C1 segment of cervical spinal cord (tissue), 14 donors: Measurements from ENCODE around the gene ZNF750.

ENCODE experiments used
- DNase-seq, 14 donors: peaks; one replicate each; lab custom pipeline; 2025; lab: John Stamatoyannopoulos, UW

Gene ZNF750

DNA sequence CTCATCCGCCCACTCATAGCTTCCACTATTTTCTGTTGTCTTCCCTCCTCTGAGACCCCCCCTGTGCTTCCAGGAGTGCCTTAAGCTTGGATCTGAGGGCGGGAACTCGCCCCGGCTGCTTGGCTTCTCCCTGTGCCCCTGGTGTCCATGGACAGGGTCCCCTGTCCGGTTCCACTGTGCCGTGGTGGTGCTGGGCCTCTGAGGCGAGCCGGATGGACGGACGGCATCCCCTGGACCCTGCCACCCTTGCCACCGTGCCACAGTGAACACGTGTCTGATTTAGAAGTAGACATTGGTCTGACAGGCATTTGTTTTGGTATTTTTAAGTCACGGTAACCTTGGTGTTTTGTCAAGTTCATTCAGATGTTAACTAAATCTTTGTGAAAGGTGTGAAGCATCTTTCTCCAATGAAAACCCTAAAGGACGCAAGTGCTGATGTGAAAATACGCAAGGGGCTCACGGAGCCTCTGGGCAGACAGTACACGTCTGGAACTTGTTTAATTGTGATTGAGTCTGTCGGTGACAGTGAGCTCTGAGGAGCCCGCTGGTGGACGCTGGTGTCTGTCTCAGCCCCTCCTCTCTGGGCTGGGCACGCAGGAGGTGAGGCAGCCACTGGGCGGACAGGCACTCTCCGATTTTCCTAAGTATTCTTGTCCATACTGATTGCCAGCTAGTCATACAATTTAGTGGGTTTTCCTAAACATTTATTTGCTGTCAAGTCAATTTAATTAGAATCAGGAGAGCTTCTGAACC, 26.3 kb downstream of the ZNF750 start:
- DNase-seq, result no peak

DNA sequence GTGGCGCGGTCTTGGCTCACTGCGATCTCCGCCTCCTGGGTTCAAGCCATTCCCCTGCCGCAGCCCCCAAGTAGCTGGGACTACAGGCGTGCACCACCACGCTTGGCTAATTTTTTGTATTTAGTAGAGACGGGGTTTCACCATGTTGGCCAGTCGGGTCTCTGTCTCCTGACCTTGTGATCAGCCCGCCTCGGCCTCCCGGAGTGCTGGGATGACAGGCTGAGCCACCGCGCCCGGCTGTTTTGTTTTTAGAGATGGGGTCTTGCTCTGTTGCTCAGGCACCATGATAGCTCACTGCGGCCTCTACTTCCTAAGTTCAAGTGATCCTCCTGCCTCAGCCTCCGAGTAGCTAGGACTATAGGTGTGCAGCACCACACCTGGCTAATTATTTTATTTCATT, 27.2 kb downstream of the ZNF750 start:
- no peak for DNase-seq

DNA sequence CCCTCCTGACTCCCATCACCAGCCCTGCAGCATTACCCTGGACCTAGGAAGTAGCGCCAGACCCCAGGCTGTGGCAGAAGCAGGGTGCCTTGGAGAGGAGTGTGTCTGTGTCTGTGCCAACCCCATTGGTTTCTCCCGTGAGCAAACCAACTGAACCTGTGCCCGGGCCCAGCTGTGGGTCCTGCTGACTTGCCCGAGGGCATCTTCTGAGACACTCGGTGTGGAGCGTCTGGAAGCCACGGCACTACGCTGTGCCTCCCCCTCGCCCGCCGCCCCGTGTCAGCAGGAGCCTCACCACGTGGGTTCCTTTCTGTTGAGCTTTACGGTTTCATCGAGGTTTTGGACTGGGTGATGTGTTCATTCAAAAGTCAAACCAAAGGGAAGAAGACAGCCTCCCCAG, 27.8 kb downstream of the ZNF750 start:
- no peak for DNase-seq

DNA sequence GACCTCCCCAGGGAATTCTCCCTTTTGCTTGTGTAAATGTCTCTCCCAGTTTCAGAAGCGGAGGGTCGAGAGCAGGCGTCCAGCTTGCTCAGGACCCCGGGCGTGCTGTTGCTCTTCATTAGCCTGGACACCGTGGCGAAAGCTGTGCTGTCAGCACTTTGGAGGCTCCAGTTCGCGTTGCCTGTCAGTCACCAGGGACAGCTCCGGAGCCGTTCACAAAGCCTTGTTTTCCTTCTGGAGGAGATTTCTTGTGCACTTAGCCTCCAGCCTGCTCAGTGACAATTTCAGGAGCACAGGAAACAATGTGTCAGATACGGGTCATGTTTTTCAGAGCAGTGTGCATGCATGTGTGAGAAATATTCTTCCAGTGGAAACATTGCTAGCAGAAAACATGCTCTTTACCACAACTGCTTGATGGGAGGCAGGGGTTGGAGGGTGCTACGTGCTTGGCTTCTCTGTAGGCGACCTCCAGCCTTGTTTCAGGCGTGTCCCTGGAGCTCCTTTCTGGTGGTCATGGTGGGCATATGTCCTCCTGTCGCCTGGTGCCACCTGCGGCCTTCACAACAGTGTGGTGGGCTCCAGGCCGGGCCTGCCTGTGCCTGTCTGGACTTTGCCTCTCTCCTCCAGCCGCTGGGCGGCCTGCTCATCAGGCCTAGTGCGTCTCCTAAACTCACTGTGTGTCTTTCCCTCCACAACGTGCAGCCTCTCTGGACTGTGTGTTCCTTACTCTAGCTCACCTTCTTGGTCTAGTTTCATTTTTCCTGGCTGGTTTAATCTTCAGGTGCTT, 29.0 kb downstream of the ZNF750 start:
- no peak for DNase-seq

DNA sequence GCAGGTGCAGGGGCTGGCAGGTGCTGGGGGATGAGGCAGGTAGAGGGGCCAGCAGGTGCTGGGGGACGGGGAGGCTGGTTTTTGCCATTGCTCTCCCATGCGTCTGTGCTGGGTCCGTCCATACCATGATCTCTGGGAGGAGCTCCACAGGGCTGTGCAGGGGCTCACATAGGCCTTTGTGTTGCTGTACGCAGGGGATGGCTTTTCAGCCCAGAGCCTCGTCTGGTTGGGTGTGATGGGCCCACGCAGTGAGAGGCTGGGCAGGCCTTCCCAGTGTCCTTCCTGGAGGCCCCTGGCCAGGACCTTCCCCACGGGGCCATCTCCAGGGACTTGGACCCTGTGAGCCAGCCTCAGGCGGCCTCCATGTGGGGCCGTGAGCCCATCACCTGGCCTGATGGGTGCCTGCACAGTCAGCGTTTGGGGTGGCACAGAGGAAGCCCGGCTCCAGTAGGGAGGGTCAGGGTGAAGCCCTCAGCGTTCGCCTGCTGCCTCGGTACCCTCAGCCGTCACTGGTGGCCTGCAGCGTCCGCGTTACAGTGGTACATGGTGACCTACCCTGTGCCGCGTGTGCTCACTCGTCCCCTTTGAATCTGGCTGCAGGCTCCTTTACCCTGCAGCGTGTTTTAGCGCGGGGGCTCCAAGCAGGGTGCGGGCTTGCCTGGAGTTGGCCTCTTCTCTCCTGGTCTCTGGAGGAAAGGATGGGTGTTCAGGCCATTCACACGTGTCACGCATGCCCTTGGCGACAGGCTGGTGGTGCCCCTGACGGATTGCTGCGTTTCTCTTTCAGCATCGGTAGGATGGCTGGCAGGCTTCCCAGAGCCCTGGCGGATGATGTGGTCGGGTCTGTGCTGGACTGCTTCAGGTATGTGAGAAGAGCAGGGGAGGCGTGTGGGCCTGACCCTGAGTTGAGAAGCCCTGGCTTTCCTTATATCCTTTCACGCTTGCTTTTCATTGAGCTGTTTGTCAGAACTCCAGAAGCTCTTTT, 30.6 kb downstream of the ZNF750 start:
- no peak for DNase-seq

DNA sequence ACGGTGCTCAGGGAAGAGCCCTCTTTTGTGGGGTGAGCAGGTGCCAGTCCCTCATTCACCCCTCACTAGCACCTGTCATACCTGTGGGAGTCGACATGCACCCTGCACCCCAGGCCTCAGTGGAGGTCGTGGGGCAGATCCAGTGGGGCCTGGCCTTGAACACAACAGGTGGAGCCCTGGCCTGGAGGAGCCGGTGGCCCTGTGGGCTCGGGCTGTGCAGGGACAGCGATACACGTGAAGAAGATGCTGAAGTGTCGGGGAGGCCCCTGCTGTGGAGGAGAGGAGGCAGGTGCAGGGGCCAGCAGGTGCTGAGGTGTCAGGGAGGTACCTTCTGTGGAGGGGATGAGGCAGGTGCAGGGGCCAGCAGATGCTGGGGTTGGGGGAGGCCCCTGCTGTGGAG, 31.8 kb downstream of the ZNF750 start:
- no peak for DNase-seq

DNA sequence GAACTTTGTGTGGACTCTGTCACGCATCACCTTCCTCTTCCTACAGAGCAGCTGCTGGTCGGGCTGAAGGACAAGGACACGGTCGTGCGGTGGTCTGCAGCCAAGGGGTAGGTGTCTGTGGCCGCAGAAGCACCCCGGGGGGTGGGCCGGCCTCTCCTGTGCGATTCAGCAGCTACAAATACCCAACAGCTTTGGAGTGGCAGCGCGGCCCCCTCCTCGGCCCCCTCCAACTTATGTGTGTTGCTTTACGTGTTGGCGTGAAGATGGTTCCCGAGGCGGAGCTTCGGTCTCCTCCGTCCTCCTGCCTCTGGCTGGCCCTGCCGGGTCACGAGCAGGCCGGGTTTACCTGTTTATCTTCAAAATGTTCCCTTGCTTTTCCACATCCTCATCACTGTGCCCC, 32.3 kb downstream of the ZNF750 start:
- no peak for DNase-seq

DNA sequence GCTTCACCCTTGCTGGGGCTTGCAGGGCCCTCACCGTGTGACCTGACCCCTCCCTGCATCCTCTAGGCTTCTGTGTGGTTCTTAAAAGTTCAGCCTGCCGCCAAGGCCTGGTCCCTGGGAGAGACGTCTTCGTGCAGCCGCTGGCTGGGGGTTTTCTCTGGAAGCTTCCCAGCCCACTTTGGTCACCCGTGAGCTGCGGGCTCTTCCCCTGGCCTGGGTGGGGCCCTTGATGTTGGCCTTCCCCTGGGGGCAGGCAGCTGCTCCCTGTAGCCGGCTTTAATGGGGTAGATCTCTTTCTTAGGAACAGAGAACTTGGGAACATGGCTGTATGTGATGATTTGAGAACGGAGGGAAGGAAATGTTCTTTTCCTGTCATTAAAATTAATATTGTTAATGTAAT, 32.7 kb downstream of the ZNF750 start:
- DNase-seq, result no peak

DNA sequence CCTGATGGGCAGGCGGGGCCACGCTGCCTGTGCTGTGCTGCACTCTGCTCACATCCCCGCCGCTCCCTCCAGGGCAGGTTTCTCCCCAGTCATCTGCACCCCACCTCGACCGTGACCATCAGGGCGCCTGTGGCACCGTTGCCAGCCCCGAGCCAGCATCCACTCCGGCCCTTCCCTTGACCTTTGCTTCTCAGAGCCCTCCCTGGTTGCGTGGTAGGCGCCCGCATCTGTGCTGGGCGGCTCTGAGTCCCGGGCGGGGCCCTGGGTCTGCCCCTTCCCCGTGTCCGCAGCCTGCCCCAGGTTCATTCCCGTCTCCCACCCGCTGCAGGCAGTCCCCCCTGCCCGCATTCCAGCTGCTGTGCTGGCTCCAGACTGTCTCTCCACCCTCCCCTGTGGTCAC, 33.2 kb downstream of the ZNF750 start:
- no peak for DNase-seq

DNA sequence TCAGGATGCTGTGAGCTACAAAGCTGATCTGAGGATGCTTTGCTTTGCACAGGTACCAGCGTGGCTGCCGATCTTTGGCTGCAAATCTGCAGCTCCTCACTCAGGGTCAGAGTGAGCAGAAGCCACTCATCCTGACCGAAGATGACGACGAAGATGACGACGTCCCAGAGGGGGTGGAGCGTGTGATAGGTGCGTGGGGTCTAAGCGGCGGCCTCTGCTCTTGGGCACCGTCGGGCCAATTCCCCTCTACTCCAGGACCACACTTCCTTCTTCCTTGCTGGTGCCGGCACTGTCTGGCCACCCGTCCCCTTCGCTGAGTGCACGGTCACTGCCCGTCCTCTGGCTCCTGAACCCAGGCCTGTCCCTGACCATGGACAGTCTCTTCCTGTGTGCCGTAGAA, 34.0 kb downstream of the ZNF750 start:
- no peak for DNase-seq

DNA sequence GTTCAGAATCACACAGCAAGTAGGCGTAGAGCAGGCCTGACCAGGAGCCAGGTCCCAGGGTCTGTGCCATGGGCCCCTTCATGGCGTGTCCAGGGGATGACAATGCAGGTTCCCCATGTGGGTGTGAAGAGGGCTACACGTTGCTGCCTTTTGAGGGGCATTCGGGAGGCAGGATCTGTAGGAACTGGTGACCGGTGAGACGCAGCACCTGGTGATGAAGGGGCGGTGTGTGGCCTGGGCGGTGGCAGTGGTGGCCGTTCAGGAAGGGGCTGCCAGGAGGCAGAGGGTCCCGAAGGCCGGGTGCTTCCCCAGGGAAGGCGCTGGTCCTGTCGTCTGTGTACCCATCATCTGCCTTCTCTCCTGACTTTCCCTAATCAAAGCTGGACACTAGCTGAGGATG, 34.6 kb downstream of the ZNF750 start:
- DNase-seq, result no peak

DNA sequence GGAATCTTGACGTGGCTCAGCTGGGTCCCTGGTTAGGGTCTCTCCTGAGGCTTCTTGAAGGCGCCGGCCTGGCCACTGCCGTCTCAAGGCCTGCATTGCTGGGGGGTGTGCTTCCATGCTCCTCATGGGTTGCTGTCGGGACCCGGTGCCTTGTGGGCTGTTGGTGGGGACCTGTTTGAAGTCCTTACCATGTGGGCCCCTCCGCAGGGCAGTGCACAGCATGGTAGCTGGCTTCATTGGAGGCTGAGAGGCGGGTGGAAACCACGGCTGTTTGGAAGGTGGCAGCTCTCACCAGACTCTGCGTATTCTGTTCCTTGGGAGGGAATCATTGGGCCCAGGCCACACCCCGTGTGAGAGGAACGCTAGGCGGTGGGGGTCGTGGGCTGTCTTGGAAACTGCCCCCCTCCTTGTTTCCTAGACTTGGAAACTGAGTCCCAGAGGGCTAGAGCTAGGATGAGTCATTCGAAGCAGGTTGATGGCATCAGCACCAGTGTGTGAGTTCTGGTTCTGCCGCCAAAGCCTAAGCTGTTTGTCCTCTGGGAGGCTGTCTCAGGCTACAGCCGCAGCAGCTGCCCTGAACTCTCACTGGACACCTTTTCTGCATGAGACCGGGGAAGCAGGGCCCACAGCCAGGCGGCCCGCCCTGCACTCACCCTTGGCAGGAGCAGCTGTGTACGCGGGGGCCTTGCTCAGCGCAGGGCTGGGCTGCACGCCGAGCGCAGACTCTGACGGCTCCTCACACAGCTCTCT, 35.2 kb downstream of the ZNF750 start:
- DNase-seq, result peak in 3 of 14 donors; percentile 7 to 37 (median 15)

DNA sequence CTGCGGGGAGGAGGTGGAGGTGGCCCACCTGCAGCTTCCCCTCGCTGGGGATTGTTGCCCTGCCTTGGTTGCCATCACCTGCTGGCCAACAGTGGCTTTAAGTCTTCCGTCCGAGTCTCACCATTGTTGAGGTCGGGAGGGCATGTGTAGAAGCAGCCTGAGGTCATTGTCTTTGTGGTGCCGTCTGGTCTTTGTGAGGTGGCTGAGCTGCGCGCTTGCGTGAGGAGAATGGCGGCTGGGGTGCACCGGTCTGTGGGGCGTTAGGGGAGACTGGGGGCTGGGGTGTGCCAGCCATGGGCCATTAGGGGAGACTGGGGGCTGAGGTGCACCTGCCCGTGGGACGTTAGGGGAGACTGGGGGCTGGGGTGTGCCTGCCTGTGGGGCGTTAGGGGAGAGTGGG, 36.2 kb downstream of the ZNF750 start:
- no peak for DNase-seq

DNA sequence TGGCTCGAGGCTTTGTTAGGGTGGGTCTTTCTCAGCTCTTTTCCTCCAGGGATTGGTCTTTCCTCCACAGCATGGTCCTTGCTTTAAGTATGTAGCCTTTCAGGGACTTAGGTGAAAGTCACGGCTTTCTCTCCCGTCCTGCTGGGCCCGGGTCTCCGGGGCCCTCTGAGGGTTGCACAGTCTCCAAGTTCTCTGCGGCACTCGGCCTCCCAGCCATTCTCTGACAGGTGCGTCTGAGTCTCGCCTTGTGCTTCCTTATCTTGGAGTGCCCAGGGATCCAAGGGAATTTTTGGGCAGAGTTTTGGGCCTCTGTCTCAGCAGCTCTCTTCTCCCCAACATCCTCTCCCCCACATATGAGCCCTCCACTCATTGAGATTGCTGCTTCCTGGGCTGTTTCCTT, 36.6 kb downstream of the ZNF750 start:
- no peak for DNase-seq

DNA sequence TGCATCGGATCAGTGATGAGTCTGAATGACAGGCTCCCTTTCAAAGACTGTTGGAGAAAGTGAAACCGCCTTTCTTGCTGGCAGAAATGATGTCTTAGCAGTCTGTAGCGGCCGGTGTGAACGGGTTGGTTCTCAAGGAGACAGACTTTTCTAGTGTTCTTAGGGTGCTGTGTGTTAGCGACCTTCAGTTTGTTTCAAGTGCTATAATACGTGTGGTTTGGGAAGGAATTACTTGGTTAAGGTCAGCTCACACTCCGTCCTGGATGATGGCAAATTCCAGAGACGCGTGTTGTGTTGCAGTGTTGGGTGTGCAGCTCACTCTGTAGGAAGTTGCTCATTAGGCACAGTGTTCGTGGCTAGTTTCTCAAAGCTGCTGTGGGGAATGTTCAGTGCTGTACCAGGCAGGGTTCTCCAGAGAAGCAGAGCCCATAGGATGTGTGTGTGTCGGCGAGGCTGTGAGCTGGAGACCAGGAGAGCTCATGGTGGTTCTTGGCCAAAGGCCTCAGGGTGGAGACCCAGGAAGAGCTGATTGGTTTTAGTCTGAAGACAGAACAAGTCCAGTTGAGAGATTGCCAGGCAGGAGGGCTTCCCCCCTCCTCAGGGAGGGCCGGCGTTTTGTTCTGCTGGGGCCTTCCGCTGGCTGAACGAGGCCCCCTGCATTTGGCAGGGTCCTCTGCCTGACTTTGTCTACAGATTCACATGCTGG, 37.6 kb downstream of the ZNF750 start:
- DNase-seq, result no peak

DNA sequence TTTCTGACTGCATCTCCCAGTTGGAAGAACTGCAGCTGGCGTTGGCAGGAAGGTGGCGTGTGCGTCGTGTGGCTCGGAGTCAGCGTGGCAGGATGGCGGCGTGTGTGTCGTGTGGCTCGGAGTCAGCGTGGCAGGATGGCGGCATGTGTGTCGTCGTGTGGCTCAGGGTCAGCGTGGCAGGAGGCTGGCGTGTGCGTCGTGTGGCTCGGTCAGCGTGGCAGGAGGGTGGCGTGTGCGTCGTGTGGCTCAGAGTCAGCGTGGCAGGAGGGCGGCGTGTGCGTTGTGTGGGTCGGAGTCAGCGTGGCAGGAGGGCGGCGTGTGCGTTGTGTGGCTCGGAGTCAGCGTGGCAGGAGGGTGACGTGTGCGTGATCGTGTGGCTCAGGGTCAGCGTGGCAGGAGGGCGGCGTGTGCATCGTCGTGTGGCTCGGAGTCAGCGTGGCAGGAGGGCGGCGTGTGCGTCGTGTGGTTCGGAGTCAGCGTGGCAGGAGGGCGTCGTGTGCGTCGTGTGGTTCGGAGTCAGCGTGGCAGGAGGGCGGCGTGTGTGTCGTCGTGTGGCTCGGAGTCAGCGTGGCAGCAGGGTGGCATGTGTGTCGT, 38.3 kb downstream of the ZNF750 start:
- no peak for DNase-seq

DNA sequence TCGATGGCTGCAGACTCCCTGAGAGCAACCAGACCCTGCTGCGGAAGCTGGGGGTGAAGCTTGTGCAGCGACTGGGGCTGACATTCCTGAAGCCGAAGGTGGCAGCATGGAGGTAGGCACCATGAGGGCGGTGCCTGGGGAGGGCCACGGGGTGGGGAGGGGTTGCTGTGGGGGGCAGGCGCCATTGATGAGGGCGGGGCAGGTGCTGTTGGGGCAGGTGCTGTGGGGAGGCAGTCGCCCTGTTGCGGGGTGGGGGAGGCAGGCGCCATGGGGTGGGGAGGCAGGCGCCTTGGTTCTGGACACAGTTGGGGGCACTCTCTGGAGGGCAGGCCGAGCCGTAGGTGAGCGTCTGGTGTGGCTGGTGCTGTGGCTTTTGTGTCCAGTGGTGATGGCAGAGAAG, 38.9 kb downstream of the ZNF750 start:
- no peak for DNase-seq

DNA sequence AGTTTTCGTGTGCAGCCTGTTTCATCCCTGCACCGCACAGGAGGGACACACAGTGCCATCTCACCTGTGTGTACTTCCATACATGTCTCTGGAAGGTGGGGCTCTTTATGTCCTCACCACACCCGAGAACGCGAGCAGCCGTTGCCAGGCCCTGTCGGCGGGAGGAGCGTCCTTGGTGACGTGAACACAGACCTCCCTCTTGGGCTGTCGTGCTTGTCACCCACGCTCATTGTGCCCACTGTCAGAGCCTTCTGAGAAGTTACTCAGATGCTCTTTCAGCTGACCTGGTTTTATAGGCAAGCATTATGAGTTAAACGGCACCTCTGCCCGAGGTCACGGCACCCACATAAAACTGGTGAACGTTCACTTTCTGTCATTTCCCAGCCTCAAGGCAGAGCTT, 40.2 kb downstream of the ZNF750 start:
- no peak for DNase-seq

DNA sequence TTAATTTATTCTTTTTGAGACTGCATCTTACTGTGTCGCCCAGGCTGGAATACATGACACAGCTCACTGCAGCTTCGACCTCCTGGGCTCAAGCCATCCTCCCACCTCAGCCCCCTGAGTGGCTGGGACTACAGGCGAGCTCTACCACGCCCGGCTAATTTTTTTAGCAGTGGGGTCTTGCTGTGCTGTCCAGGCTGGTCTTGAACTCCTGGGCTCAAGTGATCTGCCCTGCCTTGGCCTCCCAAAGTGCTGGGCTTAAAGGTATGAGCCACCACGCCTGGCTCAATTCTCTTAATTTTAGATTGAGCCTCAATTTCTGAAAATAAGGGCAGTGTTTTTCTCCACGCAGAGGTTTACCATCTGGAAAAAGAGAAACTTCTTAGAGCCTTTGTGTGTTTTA, 41.1 kb downstream of the ZNF750 start:
- no peak for DNase-seq

DNA sequence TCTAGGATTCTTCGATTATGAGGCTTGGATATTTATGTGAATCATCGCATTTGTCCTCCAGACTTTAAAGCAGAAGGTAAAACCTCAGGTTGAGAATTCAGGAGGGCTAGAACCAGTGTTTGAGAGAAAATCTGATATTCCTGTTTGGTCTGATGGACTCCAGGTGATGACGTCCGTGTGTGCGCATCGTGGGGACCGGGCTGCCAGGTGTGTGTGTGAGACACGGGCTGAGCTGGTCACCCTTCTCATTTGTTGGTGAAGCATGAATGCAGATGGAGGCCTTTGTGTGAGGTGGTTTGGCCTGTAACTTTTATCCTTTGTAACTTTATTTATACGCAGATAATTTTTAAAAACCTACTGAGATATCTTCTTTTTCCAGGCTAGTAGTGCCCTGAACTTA, 42.8 kb downstream of the ZNF750 start:
- DNase-seq, result no peak
